B cell (primary cell): Measurements from ENCODE around the gene LRRC4C. TPM values are rescaled to one million over a fixed set of nuclear protein-coding genes. Genes with fewer than 3 reads are reported as not detected.

Source experiments
- ATAC-seq: fragments of 200-7000 bp; cut with Tn5 transposase; one replicate; pipeline ENCODE4 v1.10.0; 2021; ENCODE audit warnings: low read depth, mild to moderate bottlenecking, moderate number of reproducible peaks, moderate library complexity
- CTCF ChIA-PET: fragments of 350-600 bp; sonication (Branson Sonifier 250); formaldehyde crosslinking; loops from one replicate; lab custom pipeline; 2021; ENCODE audit warnings: antibody characterized with exemption, inconsistent platforms; lab: Charles Lee
- POLR2A ChIA-PET: fragments of 350-600 bp; sonication (Branson Sonifier 250); formaldehyde crosslinking; loops from one replicate; lab custom pipeline; 2021; ENCODE audit warnings: antibody characterized with exemption; lab: Charles Lee
- DNase-seq: peaks from one replicate; pipeline ENCODE4 v3.0.0; 2013
- H2AFZ ChIP-seq: 2 replicates; pipeline ENCODE4 v1.6.1; 2012; ENCODE audit warnings: mild to moderate bottlenecking, low read depth, low read length; ENCODE audit not compliant: insufficient read depth, poor library complexity, severe bottlenecking
- H3K27ac ChIP-seq, 2 donors: 1 replicate in 1 of 2; 2 replicates in 1 of 2; pipeline ENCODE4 v1.5.1; 2012 to 2013; ENCODE audit warnings: low read length in 2 of 2, mild to moderate bottlenecking in 2 of 2, moderate library complexity in 1 of 2
- H3K27me3 ChIP-seq, 4 experiments: fragments of 200-600 bp in 1 of 4; sonication (generic) in 1 of 4; replicated peaks in 1 of 4; 1 replicate in 2 of 4; 2 replicates in 2 of 4; pipeline versions ENCODE4 v1.6.1 to v1.7.0; 2013 to 2016; ENCODE audit warnings: low read length in 3 of 4, mild to moderate bottlenecking in 2 of 4, mixed read lengths in 1 of 4, moderate library complexity in 1 of 4; ENCODE audit not compliant: insufficient read depth in 4 of 4, control insufficient read depth in 3 of 4; ENCODE audit errors: control extremely low read depth in 1 of 4
- H3K36me3 ChIP-seq, 2 experiments: replicated peaks in 1 of 2; 1 replicate in 1 of 2; 2 replicates in 1 of 2; pipeline versions ENCODE4 v1.6.1 to v1.7.1; 2013; ENCODE audit warnings: low read length in 1 of 2; ENCODE audit not compliant: insufficient read depth in 2 of 2, control insufficient read depth in 1 of 2; ENCODE audit errors: control extremely low read depth in 1 of 2, extremely low read depth in 1 of 2
- H3K4me1 ChIP-seq, 2 donors: fragments of 200-600 bp in 1 of 2; sonication (generic) in 1 of 2; 1 replicate in 1 of 2; 2 replicates in 1 of 2; pipeline versions ENCODE4 v1.5.1 to v1.6.1; 2013 to 2017; ENCODE audit warnings: low read length in 2 of 2; ENCODE audit not compliant: control insufficient read depth in 2 of 2, insufficient read depth in 2 of 2
- H3K4me2 ChIP-seq: replicated peaks from 2 replicates; pipeline ENCODE3; 2012; ENCODE audit warnings: mild to moderate bottlenecking, low read depth, low read length; ENCODE audit not compliant: poor library complexity, severe bottlenecking
- H3K4me3 ChIP-seq, 5 experiments: fragments of 200-600 bp in 1 of 5; sonication (generic) in 1 of 5; 1 replicate in 3 of 5; 2 replicates in 2 of 5; pipeline versions ENCODE4 v1.5.1 to v1.7.0; 2011 to 2016; ENCODE audit warnings: low read length in 4 of 5, mild to moderate bottlenecking in 4 of 5, low read depth in 2 of 5, control low read depth in 1 of 5, moderate library complexity in 1 of 5; ENCODE audit not compliant: insufficient read depth in 1 of 5; ENCODE audit errors: control extremely low read depth in 1 of 5, extremely low read depth in 1 of 5
- H3K79me2 ChIP-seq: fragments of 200-600 bp; sonication (generic); one replicate; pipeline ENCODE4 v1.6.0; 2016; ENCODE audit warnings: low read length; ENCODE audit not compliant: control insufficient read depth, insufficient read depth
- H3K9ac ChIP-seq: fragments of 200-600 bp; sonication (generic); 2 replicates; pipeline ENCODE4 v1.6.1; 2017; ENCODE audit warnings: mild to moderate bottlenecking, low read length, moderate library complexity
- H3K9me3 ChIP-seq, 3 donors: one replicate each; pipeline versions ENCODE4 v1.6.1 to v1.7.1; 2013; ENCODE audit warnings: low read length in 2 of 3; ENCODE audit not compliant: control insufficient read depth in 2 of 3, insufficient read depth in 1 of 3; ENCODE audit errors: control extremely low read depth in 1 of 3
- H4K20me1 ChIP-seq: 2 replicates; pipeline ENCODE4 v1.6.0; 2012; ENCODE audit warnings: mild to moderate bottlenecking, low read length; ENCODE audit not compliant: insufficient read depth, control insufficient read depth, poor library complexity, severe bottlenecking
- H3K27ac Mint-ChIP-seq: one replicate; pipeline ENCODE4 v1.8.0; 2021; ENCODE audit warnings: mixed read lengths
- H3K27me3 Mint-ChIP-seq: one replicate; pipeline ENCODE4 v1.8.0; 2021; ENCODE audit warnings: mixed read lengths
- H3K4me1 Mint-ChIP-seq: one replicate; pipeline ENCODE4 v1.8.0; 2021; ENCODE audit warnings: mixed read lengths
- H3K4me3 Mint-ChIP-seq: one replicate; pipeline ENCODE4 v1.8.0; 2021; ENCODE audit warnings: mixed read lengths
- H3K9me3 Mint-ChIP-seq: one replicate; pipeline ENCODE4 v1.8.0; 2022; ENCODE audit warnings: mixed read lengths; ENCODE audit not compliant: insufficient read depth
- EZH2 ChIP-seq: IDR thresholded peaks from 2 replicates; pipeline ENCODE4 v1.6.1; 2012; ENCODE audit warnings: borderline replicate concordance, low read depth, mild to moderate bottlenecking, moderate library complexity, low read length; ENCODE audit not compliant: insufficient read depth, poor library complexity, severe bottlenecking
- WGBS: methylation state at CpG from one replicate; pipeline ENCODE4 v1.1.5; 2013; ENCODE audit warnings: missing lambda C conversion rate; ENCODE audit not compliant: insufficient coverage; 5-methylcytosine and 5-hydroxymethylcytosine counted together
- intact Hi-C: fragments of 100-400 bp; cut with micrococcal nuclease; formaldehyde crosslinking; loops from one replicate; pipeline ENCODE4 v1.10.0; 2022
- polyA plus RNA-seq: library from polyadenylated mRNA; depleted of rRNA; stranded (reverse); fragments of >200 nt; gene quantifications from 2 replicates; pipeline ENCODE4 v1.2.3, GENCODE V29; 2012
- total RNA-seq, 2 donors: library from RNA; stranded (reverse); fragments of 120-200 nt in 1 of 2; gene quantifications; 1 replicate in 1 of 2; 2 replicates in 1 of 2; pipeline versions ENCODE4 v1.2.3 to v1.2.4, GENCODE V29; 2013 to 2022
- TF ChIP-seq, protein P1 (sequence below): fragments of 200-600 bp; IDR thresholded peaks from one replicate; pipeline ENCODE4 v1.8.0; 2022; ENCODE audit warnings: antibody characterized with exemption, mild to moderate bottlenecking

The LRRC4C gene
- total and polyA plus RNA-seq, 2 donors (not counting 1 experiment from before 2014, with no cell fraction given) = 0.57 TPM; not detected in 1

DNA sequence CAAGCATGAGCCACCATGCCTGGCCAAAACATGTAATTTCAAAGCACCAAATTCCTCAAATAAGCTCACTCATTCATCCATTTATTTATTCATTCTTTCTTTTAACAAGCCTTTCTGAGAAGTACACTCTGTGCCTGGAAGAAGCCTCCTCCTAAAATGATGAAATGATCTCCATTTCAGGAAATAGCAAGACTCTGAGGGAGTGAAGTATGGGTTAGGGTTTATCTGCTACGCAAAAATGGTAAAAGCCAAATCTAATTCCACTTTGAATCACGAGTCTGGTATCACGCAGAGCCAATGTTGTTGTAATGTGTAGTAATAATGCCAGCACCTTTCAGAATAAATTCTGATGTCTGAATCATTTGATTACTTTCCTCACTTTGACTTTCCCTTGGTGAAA is 1041.8 kb downstream of the LRRC4C start:
- H3K9ac ChIP-seq = no peak overlapping the region
- Mint-ChIP-seq H3K27me3 (no peaks in the 10 kb centered on the region), H3K4me1 (no peaks in the 10 kb centered on the region), H3K27ac (no peak overlapping the region), H3K9me3 (peaks cover 4% of the 10 kb centered on the region), H3K4me3 (no peak overlapping the region)
- TF ChIP-seq, protein P1, sequence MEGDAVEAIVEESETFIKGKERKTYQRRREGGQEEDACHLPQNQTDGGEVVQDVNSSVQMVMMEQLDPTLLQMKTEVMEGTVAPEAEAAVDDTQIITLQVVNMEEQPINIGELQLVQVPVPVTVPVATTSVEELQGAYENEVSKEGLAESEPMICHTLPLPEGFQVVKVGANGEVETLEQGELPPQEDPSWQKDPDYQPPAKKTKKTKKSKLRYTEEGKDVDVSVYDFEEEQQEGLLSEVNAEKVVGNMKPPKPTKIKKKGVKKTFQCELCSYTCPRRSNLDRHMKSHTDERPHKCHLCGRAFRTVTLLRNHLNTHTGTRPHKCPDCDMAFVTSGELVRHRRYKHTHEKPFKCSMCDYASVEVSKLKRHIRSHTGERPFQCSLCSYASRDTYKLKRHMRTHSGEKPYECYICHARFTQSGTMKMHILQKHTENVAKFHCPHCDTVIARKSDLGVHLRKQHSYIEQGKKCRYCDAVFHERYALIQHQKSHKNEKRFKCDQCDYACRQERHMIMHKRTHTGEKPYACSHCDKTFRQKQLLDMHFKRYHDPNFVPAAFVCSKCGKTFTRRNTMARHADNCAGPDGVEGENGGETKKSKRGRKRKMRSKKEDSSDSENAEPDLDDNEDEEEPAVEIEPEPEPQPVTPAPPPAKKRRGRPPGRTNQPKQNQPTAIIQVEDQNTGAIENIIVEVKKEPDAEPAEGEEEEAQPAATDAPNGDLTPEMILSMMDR = no peak
- TF ChIP-seq EZH2 = no peak
- WGBS = no CpG with 5 or more reads among the region's 3 CpGs
- H3K27ac ChIP-seq = no peak overlapping the region
- no peak overlapping the region for H3K4me3 ChIP-seq
- no peak overlapping the region for H3K4me2 ChIP-seq
- ChIA-PET CTCF (no interaction called here), POLR2A (no interaction called here)
- no peak for DNase-seq
- ATAC-seq = no peak
- H3K4me1 ChIP-seq = no peaks in the 10 kb centered on the region
- H4K20me1 ChIP-seq = no peaks in the 10 kb centered on the region
- H3K36me3 ChIP-seq = no peaks in the 10 kb centered on the region
- intact Hi-C loops = no loop called here
- no peak overlapping the region for H2AFZ ChIP-seq
- H3K79me2 ChIP-seq = no peaks in the 10 kb centered on the region
- no peaks in the 10 kb centered on the region for H3K27me3 ChIP-seq
- H3K9me3 ChIP-seq = no peaks in the 10 kb centered on the region

DNA sequence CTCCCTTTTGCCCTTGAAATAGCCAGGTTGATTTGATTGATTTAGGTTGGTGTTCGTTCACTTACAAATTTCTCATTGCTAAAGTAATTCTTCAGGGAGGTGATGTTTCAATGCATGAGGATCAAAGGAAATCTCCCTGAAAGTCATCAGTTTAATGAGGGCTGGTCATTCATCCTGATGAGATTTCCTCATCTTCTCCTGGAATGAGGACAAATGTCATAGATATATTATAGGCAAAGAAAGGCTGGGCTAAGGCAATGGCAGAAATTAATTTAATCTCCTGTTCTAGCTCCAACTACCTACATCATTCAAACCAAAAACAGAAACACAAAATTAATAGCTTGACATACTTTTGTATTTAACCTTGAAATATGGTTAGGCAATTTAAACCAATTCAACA is 1052.1 kb downstream of the LRRC4C start:
- Histone ChIP-seq H2AFZ (no peak overlapping the region), H3K4me2 (no peak overlapping the region), H4K20me1 (no peaks in the 10 kb centered on the region), H3K36me3 (no peaks in the 10 kb centered on the region), H3K79me2 (no peaks in the 10 kb centered on the region), H3K4me1 (no peaks in the 10 kb centered on the region), H3K27me3 (no peaks in the 10 kb centered on the region), H3K9ac (no peak overlapping the region), H3K27ac (no peak overlapping the region), H3K4me3 (no peak overlapping the region), H3K9me3 (no peaks in the 10 kb centered on the region)
- H3K27me3 Mint-ChIP-seq = no peaks in the 10 kb centered on the region
- no peak overlapping the region for H3K27ac Mint-ChIP-seq
- no peak overlapping the region for H3K4me3 Mint-ChIP-seq
- TF ChIP-seq, protein P1 = no peak
- no peak for TF ChIP-seq EZH2
- H3K9me3 Mint-ChIP-seq = peaks cover 3% of the 10 kb centered on the region
- intact Hi-C loops = no loop called here
- DNase-seq (no peak), ATAC-seq (no peak)
- POLR2A ChIA-PET = no interaction called here
- no peaks in the 10 kb centered on the region for H3K4me1 Mint-ChIP-seq
- WGBS = no CpG with 5 or more reads among the region's 1 CpG
- CTCF ChIA-PET = no interaction called here
